Measurements from ENCODE around the gene OPHN1.

GRCh38 chrX:68163441-68163840, 269.9 kb downstream of the OPHN1 start:
- TF ChIP-seq CTCF (IDR thresholded peaks at IDR 0.05; ENCODE audit: low read length) (no peak), EZH2 (optimal IDR thresholded peaks at IDR 0.05; ENCODE audit: low read depth, low read length) (no peak)

All from MM.1S (cell line).